ENCODE data around the gene TSPO.

GRCh38 chr22:43191831-43192230, 40.5 kb downstream of the TSPO start:
- no peak for TF ChIP-seq EZH2 (optimal IDR thresholded peaks at IDR 0.05; ENCODE audit: low read depth, low read length)
- TF ChIP-seq, protein P1, sequence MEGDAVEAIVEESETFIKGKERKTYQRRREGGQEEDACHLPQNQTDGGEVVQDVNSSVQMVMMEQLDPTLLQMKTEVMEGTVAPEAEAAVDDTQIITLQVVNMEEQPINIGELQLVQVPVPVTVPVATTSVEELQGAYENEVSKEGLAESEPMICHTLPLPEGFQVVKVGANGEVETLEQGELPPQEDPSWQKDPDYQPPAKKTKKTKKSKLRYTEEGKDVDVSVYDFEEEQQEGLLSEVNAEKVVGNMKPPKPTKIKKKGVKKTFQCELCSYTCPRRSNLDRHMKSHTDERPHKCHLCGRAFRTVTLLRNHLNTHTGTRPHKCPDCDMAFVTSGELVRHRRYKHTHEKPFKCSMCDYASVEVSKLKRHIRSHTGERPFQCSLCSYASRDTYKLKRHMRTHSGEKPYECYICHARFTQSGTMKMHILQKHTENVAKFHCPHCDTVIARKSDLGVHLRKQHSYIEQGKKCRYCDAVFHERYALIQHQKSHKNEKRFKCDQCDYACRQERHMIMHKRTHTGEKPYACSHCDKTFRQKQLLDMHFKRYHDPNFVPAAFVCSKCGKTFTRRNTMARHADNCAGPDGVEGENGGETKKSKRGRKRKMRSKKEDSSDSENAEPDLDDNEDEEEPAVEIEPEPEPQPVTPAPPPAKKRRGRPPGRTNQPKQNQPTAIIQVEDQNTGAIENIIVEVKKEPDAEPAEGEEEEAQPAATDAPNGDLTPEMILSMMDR (IDR thresholded peaks at IDR 0.05; ENCODE audit: low read length), result no peak
